GM18499 (cell line): ENCODE data around the gene FXR2.

Experiments used
- ATAC-seq: cut with Tn5 transposase; IDR thresholded peaks from one replicate; pipeline ENCODE4 v1.9.1; 2021; ENCODE audit warnings: moderate number of reproducible peaks; ENCODE audit not compliant: insufficient read depth, unreplicated experiment

FXR2 gene

DNA sequence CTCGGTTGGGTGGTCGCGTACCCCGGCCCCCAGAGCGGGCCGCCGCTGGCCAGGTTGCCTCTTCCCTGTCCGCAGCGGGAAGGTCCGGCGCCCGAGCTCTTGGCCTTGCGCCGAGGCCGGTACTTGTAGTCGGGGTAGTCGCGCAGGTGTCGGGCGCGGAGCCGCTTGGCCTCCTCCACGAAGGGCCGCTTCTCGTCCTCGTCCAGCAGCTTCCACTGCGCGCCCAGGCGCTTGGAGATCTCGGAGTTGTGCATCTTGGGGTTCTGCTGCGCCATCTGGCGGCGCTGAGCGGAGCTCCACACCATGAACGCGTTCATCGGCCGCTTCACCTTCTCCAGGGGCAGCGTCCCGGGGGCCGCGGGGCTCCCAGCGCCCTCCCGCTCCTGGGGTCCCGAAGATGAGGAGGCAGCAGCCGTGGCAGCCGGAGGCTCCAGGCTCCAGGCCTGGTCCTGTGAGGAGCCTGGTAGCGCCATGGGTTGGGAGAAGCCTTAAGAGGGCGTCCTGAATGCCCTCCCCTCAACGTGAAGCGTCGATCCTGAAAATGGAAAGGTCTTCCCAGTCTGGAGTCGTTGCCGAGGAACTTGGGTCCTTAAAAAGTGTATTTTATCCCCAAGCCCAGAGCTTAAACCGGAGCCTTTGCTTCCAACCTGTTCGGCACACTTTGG, 25.4 kb downstream of the FXR2 start:
- ATAC-seq: no peak

DNA sequence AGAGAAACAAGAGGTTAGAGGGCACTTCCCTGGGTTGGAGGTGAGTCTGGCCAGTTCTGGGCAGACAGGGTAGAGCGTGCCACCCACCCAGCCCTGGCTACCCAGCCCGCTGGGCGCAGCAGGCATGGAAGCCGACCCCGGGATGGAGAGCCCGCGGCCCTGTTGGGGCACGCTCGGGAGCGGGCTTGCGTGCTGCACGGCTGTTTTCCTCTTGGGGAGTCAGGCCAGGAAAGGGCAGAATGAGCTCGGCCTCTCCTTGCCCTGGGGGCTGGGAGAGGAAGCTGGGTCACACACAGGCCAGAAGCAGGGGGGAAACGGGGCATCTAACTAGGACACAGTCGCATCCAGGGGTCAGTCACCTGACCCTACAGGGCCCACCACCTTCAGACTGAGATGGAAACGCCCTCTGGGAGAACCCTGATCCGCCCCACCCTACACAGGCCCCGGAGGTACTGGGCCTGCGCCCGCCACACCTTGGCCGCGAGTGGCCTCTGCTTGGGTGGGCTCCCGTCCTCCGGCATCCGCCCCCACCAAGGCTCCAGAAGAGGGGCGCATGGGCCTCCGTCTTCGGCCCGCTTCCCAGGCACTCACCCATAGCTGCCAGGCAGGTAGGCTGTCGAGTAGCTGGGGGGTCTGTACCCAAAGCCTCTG, 26.0 kb downstream of the FXR2 start:
- no peak for ATAC-seq

DNA sequence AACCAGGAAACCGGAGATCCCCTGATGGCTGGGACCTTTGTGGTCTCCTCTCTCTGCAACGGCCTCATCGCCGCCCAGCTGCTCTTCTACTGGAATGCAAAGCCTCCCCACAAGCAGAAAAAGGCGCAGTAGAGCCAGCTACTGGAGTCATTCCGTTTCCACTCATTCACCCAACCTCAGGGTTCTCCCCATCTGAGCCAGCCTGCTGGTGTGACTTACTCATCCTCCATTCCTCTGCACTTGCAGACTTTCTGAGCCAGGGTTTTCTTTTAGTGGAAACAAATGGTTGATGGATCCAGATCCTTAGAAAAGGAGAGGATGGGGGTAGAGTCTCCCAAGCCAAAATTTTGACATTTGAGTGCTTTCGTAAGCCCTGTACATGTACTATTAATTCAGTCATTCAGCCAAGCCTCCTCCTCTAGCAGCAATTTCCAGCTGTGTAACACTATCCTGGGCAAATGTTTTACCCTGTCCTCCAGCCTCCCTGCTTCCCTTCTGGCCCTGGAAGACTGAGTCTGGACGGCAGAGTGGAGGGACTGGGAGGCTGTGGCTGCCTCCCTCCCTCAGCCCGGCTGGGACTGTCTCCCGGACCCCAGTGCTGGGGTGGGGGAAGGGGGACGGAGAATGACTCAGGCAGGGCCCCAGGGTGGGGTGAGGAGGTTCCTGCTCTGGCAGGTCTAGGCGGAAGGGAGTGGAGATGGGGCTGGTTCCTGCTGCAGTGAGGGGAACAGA, 27.1 kb downstream of the FXR2 start:
- no peak for ATAC-seq

DNA sequence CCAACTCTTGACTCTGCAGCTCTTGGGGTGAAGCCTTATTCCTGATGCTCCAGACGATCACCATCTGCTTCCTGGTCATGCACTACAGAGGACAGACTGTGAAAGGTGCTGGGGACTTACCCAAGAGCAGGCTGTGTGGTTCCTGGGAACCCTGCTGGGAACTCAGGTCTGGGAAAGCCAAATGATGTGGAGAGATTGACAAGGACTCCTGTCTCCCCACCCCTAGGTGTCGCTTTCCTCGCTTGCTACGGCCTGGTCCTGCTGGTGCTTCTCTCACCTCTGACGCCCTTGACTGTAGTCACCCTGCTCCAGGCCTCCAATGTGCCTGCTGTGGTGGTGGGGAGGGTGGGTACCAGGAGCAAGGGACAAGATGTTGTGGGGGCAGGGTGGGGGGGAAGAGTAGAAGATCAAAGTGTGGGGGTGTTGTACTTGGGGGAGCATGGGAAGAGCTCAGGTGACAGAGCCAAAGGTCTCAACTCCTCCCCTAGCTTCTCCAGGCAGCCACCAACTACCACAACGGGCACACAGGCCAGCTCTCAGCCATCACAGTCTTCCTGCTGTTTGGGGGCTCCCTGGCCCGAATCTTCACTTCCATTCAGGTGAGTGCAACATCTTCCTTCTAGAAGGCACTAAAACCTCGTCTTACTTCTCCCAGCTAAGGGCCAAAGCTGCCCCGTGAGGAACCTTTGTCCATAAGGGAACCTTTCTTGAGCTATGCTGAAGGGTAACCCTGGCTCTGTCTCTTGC, 27.9 kb downstream of the FXR2 start:
- ATAC-seq: no peak

DNA sequence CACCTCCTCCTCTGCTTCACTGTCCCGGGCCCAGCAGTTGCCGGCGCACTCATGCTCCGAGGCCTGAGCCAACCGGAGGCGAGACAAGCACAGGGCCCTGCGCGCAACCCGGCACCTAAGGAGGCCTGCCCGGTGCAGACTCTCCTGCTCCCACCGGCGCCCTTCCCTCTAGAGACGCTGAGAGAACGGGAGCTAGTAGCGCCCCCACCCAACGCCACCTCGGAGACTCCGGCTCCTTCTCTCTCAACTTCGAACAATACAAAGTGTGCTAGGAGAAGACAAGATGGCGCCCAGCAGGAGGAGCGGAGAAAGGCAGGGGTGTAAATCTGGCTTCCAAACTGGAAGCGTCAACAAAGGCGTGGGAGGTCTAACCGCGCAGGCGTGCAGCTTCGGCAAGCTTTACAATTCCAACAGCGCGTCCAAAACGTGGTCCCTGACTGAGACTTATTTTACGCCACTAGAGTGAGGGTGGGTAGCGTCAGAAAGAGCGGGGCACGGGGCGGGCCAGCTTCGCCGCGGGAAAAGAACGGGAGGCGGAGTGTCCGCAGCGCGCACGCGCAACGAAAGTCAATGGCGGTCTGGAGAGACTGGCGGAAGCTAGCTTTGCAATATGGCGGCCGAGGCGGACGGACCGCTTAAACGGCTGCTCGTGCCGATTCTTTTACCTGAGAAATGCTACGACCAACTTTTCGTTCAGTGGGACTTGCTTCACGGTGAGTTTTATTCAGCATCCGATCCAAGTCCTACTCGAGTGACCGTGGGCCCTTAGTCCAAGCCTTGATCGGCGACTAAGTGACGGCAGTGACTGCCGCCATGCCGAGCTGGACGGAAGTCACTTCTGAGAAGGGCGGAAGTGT, 31.2 kb downstream of the FXR2 start, which contains the start of gene MPDU1:
Gene MPDU1, plus strand, starts transcription at position 600 of the 857 bp plus-strand sequence. Its CDS starts 11 bp downstream, at position 611.
- ATAC-seq: peak; percentile 57

DNA sequence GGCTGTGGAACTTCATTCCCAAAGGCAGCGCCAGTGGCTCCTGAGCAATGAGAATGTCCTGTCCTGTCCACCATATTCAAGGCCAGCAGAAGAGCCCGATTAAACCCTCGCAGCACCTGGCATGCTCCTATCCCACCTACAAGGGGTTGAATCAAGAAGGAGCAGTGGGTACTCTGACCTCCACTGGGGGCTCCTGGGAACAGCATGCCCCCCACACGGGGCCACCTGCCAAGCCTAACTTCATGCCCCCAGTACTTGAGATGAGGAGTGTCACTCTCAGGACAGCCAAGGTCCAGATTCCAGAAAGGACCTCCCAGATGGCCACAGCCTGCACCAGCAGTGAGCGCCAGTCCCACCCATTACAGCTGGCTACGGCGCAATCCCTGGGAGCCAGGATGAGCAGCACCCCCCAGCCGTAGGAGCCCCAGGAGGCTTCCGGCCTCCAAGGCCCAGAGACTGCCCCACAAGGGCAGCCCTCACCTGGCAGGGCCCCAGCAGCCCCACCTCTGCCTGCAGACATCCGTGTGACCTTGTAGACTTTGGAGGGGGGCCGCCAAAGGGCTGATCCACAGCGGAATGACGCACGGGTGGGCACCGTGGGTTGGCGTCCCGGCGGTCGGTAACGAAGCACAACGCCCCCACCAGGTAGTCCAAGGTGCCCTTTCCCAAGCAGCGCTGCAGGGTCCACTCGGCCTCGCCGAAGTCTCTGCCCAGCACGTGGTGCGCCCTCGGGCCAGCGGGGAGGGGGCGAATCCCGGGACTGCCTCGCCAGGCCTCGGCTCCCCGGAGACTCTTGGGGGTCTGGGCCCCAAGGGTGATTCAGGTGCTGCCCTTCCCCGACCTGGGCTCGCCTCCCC, 32.1 kb downstream of the FXR2 start:
- ATAC-seq: no peak

DNA sequence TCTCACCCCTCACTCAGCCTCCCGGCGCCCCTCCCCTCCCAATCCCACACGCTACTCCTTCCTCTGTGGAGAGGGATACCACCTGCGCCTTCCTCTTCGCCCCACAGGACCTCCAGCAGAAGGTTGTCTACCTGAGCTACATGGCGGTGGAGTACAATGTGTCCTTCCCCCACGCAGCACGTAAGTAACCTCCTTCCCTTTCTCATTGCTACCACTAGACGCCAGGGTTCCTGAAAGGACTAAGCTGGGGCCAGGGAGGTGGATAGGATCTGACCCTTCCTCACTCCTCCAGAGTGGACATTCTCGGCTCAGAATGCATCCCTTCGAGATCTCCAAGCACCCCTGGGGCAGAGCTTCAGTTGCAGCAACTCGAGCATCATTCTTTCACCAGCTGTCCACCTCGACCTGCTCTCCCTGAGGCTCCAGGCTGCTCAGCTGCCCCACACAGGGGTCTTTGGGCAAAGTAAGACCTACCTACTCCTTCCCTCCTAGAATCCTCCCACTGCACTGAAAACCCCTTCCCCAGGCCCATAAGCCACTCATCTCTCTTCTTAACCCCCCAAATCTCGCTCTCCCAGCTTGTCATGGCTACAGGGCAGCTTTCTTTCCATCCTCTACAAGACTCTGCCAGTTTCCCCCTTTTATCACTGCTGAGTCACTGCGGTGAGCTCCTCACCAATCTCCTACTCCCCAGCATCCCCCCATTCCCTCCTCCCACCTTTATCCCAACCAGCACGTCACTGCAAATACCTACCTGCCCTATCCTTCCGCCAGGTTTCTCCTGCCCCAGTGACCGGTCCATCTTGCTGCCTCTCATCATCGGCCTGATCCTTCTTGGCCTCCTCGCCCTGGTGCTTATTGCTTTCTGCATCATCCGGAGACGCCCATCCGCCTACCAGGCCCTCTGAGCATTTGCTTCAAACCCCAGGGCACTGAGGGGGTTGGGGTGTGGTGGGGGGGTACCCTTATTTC, 33.8 kb downstream of the FXR2 start:
- ATAC-seq: no peak

DNA sequence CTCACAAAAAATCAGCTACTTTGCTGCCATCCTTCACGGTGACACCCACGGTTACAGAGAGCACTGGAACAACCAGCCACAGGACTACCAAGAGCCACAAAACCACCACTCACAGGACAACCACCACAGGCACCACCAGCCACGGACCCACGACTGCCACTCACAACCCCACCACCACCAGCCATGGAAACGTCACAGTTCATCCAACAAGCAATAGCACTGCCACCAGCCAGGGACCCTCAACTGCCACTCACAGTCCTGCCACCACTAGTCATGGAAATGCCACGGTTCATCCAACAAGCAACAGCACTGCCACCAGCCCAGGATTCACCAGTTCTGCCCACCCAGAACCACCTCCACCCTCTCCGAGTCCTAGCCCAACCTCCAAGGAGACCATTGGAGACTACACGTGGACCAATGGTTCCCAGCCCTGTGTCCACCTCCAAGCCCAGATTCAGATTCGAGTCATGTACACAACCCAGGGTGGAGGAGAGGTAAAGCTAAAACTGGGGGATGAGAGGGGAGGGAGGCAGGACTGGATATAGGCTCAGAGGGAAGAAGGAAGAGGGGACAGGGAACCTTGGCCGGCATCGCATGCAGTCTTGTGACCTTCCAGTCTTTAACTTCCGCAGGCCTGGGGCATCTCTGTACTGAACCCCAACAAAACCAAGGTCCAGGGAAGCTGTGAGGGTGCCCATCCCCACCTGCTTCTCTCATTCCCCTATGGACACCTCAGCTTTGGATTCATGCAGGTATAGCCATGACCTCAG, 34.7 kb downstream of the FXR2 start:
- no peak for ATAC-seq

DNA sequence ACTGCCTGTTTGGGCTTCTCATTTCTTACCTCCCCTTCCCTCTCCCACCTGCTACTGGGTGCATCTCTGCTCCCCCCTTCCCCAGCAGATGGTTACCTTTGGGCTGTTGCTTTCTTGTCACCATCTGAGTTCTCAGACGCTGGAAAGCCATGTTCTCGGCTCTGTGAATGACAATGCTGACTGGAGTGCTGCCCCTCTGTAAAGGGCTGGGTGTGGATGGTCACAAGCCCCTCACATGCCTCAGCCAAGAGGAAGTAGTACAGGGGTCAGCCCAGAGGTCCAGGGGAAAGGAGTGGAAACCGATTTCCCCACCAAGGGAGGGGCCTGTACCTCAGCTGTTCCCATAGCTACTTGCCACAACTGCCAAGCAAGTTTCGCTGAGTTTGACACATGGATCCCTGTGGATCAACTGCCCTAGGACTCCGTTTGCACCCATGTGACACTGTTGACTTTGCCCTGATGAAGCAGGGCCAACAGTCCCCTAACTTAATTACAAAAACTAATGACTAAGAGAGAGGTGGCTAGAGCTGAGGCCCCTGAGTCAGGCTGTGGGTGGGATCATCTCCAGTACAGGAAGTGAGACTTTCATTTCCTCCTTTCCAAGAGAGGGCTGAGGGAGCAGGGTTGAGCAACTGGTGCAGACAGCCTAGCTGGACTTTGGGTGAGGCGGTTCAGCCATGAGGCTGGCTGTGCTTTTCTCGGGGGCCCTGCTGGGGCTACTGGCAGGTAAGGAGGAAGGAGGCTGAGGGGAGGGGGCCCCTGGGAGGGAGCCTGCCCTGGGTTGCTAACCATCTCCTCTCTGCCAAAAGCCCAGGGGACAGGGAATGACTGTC, 35.5 kb downstream of the FXR2 start, which contains the start of gene CD68:
Gene CD68, plus strand, starts transcription at position 638 of the 833 bp plus-strand sequence. Its CDS starts 40 bp downstream, at position 678.
- no peak for ATAC-seq

DNA sequence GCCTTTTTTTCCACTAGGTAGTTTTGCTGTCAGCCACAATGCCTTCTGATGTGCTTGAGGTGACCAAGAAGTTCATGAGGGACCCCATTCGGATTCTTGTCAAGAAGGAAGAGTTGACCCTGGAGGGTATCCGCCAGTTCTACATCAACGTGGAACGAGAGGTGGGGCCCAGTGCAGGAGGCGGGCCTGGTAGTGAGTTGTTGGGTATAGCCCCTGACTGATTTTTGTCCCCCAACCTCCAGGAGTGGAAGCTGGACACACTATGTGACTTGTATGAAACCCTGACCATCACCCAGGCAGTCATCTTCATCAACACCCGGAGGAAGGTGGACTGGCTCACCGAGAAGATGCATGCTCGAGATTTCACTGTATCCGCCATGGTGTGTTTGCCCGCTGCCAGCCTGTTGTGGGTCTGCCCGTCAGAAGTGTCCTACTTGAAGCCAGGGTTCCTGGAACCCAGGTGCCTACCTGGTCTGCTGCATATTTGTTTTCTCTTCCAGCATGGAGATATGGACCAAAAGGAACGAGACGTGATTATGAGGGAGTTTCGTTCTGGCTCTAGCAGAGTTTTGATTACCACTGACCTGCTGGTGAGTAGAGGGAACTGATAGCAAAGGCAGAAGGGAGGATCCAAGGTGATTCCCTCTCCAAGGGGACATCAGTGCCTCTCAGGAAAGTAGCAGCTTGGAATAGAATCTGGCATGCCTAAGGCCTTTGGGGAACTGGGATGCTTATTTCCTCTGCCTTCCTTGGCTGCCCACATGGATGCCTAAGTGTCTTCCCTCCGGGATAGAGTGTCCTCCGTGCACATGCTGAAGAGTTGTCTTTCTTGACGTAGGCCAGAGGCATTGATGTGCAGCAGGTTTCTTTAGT, 37.1 kb downstream of the FXR2 start:
- ATAC-seq: no peak

DNA sequence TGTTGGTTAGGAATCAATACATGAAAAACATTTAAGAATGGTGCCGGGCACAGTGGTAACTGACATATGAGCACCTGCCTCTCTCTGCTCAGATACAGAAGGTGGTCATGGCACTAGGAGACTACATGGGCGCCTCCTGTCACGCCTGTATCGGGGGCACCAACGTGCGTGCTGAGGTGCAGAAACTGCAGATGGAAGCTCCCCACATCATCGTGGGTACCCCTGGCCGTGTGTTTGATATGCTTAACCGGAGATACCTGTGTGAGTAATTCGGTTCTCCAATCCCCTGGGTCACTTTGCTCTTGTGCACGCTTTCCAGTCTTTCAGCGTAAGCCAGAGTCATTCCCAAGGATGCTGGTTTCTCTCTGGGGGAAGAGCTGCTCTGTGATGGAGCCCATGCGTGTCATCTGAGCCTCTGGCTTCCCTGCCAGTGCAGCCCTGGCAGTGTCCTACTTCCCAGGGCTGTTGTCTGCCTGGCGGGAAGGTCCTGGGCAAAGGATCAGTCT, 38.2 kb downstream of the FXR2 start:
- no peak for ATAC-seq

DNA sequence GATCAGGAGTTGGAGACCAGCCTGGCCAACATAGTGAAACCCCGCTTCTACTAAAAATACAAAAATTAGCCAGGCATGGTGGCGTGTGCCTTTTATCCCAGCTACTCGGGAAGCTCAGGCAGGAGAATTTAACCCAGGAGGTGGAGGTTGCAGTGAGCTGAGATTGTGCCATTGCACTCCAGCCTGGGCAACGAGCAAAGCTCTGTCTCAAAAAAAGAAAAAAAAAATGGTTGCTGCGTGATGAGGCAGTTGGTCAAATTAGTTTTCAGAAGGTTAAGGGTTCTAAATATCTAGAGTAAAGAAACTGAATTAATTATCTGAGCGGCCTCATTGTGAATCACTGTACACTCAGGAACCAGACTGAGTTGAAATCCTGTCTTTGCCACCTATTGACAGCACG, 38.7 kb downstream of the FXR2 start:
- no peak for ATAC-seq

DNA sequence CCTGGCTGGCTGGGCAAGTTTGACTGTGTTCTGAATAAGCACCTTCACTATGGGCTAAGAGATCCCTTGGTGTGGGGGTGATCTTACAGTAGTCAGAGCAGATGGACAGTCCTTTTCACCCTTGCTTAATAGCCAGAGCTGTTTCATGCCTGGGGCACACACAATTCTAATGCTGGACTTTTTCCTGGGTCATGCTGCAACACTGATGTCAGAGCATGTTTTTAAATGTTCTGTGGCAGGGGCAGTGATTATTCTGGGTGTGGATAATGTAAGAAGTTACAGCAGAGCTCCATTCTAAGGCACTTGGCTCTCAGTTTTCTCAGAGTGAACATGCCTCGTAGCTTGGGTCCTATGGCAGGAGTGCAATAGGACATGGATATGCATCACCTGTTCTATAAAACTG, 39.2 kb downstream of the FXR2 start:
- no peak for ATAC-seq

DNA sequence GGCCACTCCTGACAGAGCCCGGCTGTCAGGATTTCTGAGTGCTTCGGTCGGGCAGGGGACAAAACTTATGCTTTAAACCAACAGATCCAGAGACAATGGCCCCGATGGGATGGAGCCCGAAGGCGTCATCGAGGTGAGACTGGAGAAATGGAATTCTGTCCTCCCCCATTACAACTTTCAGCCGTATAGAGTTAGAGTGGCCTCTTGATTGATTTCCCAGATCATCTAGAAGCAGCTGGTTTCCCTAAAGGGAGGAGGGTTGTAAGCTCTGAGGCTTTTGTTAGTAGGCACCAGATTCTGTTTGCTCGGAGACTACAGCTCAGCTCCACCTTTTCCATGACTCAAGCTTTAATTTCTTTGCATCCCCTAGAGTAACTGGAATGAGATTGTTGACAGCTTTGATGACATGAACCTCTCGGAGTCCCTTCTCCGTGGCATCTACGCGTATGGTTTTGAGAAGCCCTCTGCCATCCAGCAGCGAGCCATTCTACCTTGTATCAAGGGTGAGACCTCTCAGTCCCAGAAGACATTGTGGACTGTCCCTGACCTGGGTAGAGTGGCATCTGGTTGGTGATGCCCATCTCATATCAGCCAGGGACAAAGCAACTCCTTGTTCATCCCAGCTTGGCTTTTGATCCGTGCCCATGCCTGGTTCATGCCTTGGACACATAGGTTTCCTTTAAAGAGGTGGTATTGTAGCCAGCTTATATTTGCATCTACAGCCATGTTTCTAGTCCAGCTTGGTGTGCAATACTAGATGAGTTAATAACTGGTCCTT, 40.3 kb downstream of the FXR2 start:
- ATAC-seq: no peak
